Astrocyte (in vitro differentiated cells and primary cell): Measurements from ENCODE around the gene SPRED3.

Experiments
- CTCF ChIP-seq: IDR thresholded peaks from 2 replicates; pipeline ENCODE4 v1.5.1; 2011; ENCODE audit warnings: low read depth, mild to moderate bottlenecking, inconsistent platforms, low read length, moderate library complexity; ENCODE audit not compliant: insufficient read depth
- EZH2 ChIP-seq: IDR thresholded peaks from 2 replicates; pipeline ENCODE4 v1.6.1; 2012; ENCODE audit warnings: mild to moderate bottlenecking, low read length, inconsistent platforms; ENCODE audit not compliant: insufficient read depth

DNA sequence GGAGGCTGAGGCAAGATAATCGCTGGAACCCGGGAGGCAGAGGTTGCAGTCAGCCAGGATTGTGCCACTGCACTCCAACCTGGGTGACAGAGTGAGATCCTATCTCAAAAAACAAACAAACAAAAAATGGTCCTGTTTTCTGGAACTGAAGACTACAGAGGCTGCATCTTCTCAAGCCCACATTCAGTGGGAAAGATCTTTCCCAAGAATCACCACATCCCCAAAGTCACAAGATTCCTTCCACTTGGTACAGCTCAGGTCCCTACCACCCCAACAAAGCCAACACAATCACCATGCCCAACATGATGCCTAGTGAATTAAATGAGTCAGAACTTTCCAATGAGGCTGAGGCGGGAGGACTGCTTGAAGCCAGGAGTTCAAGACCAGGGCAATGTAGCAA is 37.6 kb upstream of the SPRED3 start:
- TF ChIP-seq CTCF (no peak), EZH2 (no peak)
